Left ventricle myocardium inferior (tissue), 1 donor: ENCODE data around the gene CEACAM1. TPM values are rescaled to one million over a fixed set of nuclear protein-coding genes. Genes with fewer than 3 reads are reported as not detected.
"Not testable (repeated sequence)": the region's sequence is repeated elsewhere in the genome, so short reads cannot be mapped to it uniquely, and the experiment has no call there.

Experiments
- DNase-seq: peaks from one replicate; pipeline ENCODE4 v3.0.0-alpha.2; 2020
- H3K27ac ChIP-seq: fragments of 200-600 bp; replicated peaks from 2 replicates; pipeline ENCODE4 v1.8.0; 2021
- H3K27me3 ChIP-seq: fragments of 200-600 bp; 2 replicates; pipeline ENCODE4 v1.8.0; 2021; ENCODE audit warnings: low read depth
- H3K36me3 ChIP-seq: fragments of 200-600 bp; 2 replicates; pipeline ENCODE4 v1.8.0; 2021
- H3K4me1 ChIP-seq: fragments of 200-600 bp; 2 replicates; pipeline ENCODE4 v1.8.0; 2021
- H3K4me3 ChIP-seq: fragments of 200-600 bp; 2 replicates; pipeline ENCODE4 v1.8.0; 2021; ENCODE audit warnings: mild to moderate bottlenecking, moderate library complexity
- H3K9me3 ChIP-seq: fragments of 200-600 bp; replicated peaks from 2 replicates; pipeline ENCODE4 v1.8.0; 2021
- CTCF ChIP-seq: fragments of 200-600 bp; IDR thresholded peaks from 2 replicates; pipeline ENCODE4 v1.8.0; 2021; ENCODE audit warnings: antibody characterized with exemption, mild to moderate bottlenecking, borderline replicate concordance
- intact Hi-C: fragments of 100-400 bp; cut with micrococcal nuclease; formaldehyde crosslinking; loops from one replicate; pipeline ENCODE4 v1.11.0; 2022
- total RNA-seq: library from RNA; stranded (reverse); fragmentation: NEBNext Ultra II Directional; extraction: Animal tissue kit (Norgen Biotek cat#: 25700); gene quantifications from one replicate; pipeline ENCODE4 v1.2.1, GENCODE V29; 2021
- donor health status: DM: no; HTN: yes; CAD: no; lungs with severe emphysema.

The CEACAM1 gene
- total RNA-seq, 1 donor from 2014 or later = 3.4 TPM

GRCh38 chr19:42560731-42561130 lies 32.5 kb upstream of the CEACAM1 start:
- no peak overlapping the region for H3K4me3 ChIP-seq
- H3K9me3 ChIP-seq = no peaks in the 10 kb centered on the region
- DNase-seq = no peak
- no peak overlapping the region for H3K27ac ChIP-seq
- intact Hi-C loops = no loop called here
- H3K36me3 ChIP-seq = no peaks in the 10 kb centered on the region
- TF ChIP-seq CTCF = no peak
- H3K27me3 ChIP-seq = peaks cover 16% of the 10 kb centered on the region
- H3K4me1 ChIP-seq = peaks cover 10% of the 10 kb centered on the region

GRCh38 chr19:42558450-42559150 lies 30.3 kb upstream of the CEACAM1 start:
- Histone ChIP-seq H3K4me3 (no peak overlapping the region), H3K9me3 (no peaks in the 10 kb centered on the region), H3K27ac (no peak overlapping the region), H3K36me3 (no peaks in the 10 kb centered on the region), H3K27me3 (peaks cover 16% of the 10 kb centered on the region), H3K4me1 (peaks cover 2% of the 10 kb centered on the region)
- intact Hi-C loops = no loop called here
- no peak for TF ChIP-seq CTCF
- no peak for DNase-seq

GRCh38 chr19:42557386-42557871 lies 29.1 kb upstream of the CEACAM1 start:
- H3K27me3 ChIP-seq = peaks cover 16% of the 10 kb centered on the region
- DNase-seq, H3K36me3 ChIP-seq, H3K9me3 ChIP-seq, H3K4me1 ChIP-seq, H3K4me3 ChIP-seq, H3K27ac ChIP-seq, intact Hi-C loops: not testable (repeated sequence)

GRCh38 chr19:42555801-42556200 lies 27.5 kb upstream of the CEACAM1 start:
- no peaks in the 10 kb centered on the region for H3K9me3 ChIP-seq
- intact Hi-C loops = no loop called here
- H3K27ac ChIP-seq = no peak overlapping the region
- DNase-seq = no peak
- no peak overlapping the region for H3K4me3 ChIP-seq
- no peaks in the 10 kb centered on the region for H3K4me1 ChIP-seq
- peaks cover 4% of the 10 kb centered on the region for H3K27me3 ChIP-seq
- H3K36me3 ChIP-seq = no peaks in the 10 kb centered on the region
- no peak for TF ChIP-seq CTCF

- no peak overlapping the region for H3K27ac ChIP-seq
- no peaks in the 10 kb centered on the region for H3K9me3 ChIP-seq
- no peak for DNase-seq
- intact Hi-C loops = no loop called here
- TF ChIP-seq CTCF = no peak
- H3K4me3 ChIP-seq = no peak overlapping the region
- no peaks in the 10 kb centered on the region for H3K4me1 ChIP-seq
- H3K27me3 ChIP-seq = no peaks in the 10 kb centered on the region
- H3K36me3 ChIP-seq = no peaks in the 10 kb centered on the region
Observed at GRCh38 chr19:42555317-42555716, 27.0 kb upstream of the CEACAM1 start.

- intact Hi-C loops = no loop called here
- no peak for DNase-seq
- H3K27ac ChIP-seq = no peak overlapping the region
- TF ChIP-seq CTCF = no peak
- no peaks in the 10 kb centered on the region for H3K4me1 ChIP-seq
- no peaks in the 10 kb centered on the region for H3K9me3 ChIP-seq
- no peaks in the 10 kb centered on the region for H3K36me3 ChIP-seq
- no peaks in the 10 kb centered on the region for H3K27me3 ChIP-seq
- no peak overlapping the region for H3K4me3 ChIP-seq
Observed at GRCh38 chr19:42554046-42554575, 25.8 kb upstream of the CEACAM1 start.
